Ureter (tissue), 1 donor: ENCODE data around the gene SORCS2. TPM values are rescaled to one million over a fixed set of nuclear protein-coding genes. Genes with fewer than 3 reads are reported as not detected.

Source experiments
- DNase-seq: peaks from one replicate; pipeline ENCODE4 v3.0.0-alpha.2; 2020; ENCODE audit warnings: low spot score
- total RNA-seq: library from RNA; stranded (reverse); gene quantifications from one replicate; pipeline ENCODE4 v1.2.4, GENCODE V29; 2023
- donor health status: DM: yes; HTN: yes; CAD: no.

Gene SORCS2
- total RNA-seq, 1 donor from 2014 or later = 2.8 TPM

GRCh38 chr4:7505116-7505900 is 313.0 kb downstream of the SORCS2 start:
- no peak for DNase-seq

- DNase-seq = no peak
Measured at GRCh38 chr4:7506119-7506518, 313.8 kb downstream of the SORCS2 start.

- no peak for DNase-seq
Measured at GRCh38 chr4:7506572-7506971, 314.2 kb downstream of the SORCS2 start.

- no peak for DNase-seq
Measured at GRCh38 chr4:7507381-7507780, 315.0 kb downstream of the SORCS2 start.

- no peak for DNase-seq
Measured at GRCh38 chr4:7510066-7510465, 317.7 kb downstream of the SORCS2 start.

GRCh38 chr4:7510538-7510937 is 318.2 kb downstream of the SORCS2 start:
- no peak for DNase-seq

GRCh38 chr4:7511525-7511924 is 319.2 kb downstream of the SORCS2 start:
- DNase-seq = no peak

GRCh38 chr4:7512428-7512827 is 320.1 kb downstream of the SORCS2 start:
- DNase-seq = no peak

GRCh38 chr4:7512946-7513345 is 320.6 kb downstream of the SORCS2 start:
- DNase-seq = no peak

GRCh38 chr4:7513671-7514070 is 321.3 kb downstream of the SORCS2 start:
- no peak for DNase-seq

- DNase-seq = no peak
Measured at GRCh38 chr4:7514281-7514680, 321.9 kb downstream of the SORCS2 start.

GRCh38 chr4:7514789-7515188 is 322.5 kb downstream of the SORCS2 start:
- DNase-seq = no peak

GRCh38 chr4:7515390-7515902 is 323.1 kb downstream of the SORCS2 start:
- no peak for DNase-seq

GRCh38 chr4:7516096-7516772 is 323.9 kb downstream of the SORCS2 start:
- DNase-seq = no peak

- no peak for DNase-seq
Measured at GRCh38 chr4:7516773-7517144, 324.4 kb downstream of the SORCS2 start.

GRCh38 chr4:7518871-7519637 is 326.7 kb downstream of the SORCS2 start:
- DNase-seq = no peak

- DNase-seq = no peak
Measured at GRCh38 chr4:7519638-7520376, 327.5 kb downstream of the SORCS2 start.

- DNase-seq = no peak
Measured at GRCh38 chr4:7521666-7522065, 329.3 kb downstream of the SORCS2 start.

- DNase-seq = no peak
Measured at GRCh38 chr4:7522452-7523220, 330.3 kb downstream of the SORCS2 start.

GRCh38 chr4:7523526-7523925 is 331.2 kb downstream of the SORCS2 start:
- no peak for DNase-seq
